GM19468 (cell line): ENCODE data around the gene GNA14.
"Not testable (repeated sequence)": the region's sequence is repeated elsewhere in the genome, so short reads cannot be mapped to it uniquely, and the experiment has no call there.

Source experiments
- ATAC-seq: cut with Tn5 transposase; IDR thresholded peaks from one replicate; pipeline ENCODE4 v1.9.1; 2021; ENCODE audit warnings: mild to moderate bottlenecking, moderate library complexity, moderate number of reproducible peaks; ENCODE audit not compliant: unreplicated experiment; ENCODE audit errors: extremely low read depth

Gene GNA14

GRCh38 chr9:77593528-77593927 is 54.6 kb downstream of the GNA14 start:
- ATAC-seq = no peak

- ATAC-seq = no peak
These were observed 55.6 kb downstream of the GNA14 start for GRCh38 chr9:77592476-77592875.

DNA sequence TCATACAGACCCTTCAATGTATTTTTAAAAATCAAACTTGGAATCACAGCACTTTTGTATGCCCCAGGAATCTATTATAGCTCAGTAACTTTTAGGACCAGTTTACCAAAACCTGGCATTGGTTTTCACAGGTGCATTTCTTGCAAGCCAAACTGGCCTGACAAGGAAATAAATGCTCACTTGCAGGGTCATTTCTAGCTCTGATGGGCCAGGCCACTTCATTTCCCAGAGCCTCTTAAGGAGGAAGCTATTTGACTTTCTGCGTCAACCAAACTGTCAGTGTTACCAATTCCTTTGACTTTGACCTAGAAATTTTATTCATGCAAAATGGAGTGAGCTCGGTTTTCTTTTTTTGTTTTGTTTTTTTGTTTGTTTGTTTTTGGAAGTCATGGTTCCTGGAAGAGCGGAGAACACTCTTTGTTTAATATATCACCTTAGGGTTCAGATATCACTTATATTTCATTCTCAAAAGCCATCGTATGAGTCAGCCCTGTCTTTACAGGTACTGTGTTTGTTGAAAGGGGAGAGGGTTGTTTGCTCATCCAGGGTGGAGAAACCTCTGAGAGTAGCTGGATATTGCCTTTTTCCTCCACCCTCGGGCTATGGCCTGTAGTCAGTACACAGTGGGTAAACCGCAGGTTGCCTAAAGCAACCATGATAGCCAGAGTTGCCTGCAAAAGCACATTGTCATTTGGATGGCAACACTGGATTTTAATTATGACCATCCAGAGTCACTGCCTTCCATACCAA is 58.9 kb downstream of the GNA14 start:
- ATAC-seq = no peak

DNA sequence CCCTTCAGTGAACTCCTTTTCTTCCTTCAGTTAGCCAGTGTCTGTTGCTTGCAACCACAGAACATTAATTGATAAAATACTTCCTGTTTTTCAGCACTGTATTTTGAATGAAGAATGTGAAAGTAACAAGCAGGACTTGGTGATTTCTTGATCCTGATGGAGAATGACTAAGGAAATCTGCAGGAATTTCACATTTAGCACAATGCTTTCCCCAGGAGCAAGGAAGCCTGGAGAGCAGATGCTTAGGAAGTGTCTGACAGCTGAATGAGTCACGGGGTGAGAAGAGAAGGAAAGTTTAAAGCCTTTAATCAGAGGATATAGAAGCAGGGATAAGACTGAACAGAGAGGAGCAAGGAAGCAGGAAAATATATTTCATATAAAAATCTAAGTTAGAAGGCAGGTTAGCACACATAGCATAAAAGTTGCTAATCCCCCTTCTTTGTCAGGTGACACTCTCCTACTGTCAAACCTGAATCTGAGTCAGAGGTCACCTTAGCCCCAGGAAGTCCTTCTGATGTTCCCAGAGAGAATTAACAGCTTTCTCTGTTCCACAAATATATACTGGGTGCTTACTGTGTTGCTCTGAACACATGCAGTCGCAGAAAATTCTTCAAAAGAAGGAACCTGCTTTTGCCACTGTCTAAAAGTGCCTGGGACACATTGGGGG is 59.7 kb downstream of the GNA14 start:
- ATAC-seq = no peak

DNA sequence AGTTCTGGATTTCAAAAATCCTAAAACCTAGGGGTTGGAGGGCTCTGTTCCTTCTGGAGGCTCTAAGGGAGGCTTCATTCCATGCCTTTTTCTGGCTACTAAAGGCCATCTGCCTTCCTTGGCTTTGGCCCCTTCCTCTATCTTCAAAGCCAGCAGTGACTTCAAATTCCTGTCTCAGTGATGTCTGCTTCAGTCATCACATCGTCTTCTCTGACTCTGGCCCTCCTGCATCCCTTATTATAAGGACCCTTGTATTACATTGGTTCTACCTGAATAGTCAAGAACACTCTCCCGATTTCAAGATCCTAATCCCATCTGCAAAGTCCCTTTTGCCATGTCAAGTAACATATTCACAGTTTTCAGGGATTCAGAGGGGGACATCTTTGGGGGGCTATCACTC is 60.3 kb downstream of the GNA14 start:
- ATAC-seq = no peak

DNA sequence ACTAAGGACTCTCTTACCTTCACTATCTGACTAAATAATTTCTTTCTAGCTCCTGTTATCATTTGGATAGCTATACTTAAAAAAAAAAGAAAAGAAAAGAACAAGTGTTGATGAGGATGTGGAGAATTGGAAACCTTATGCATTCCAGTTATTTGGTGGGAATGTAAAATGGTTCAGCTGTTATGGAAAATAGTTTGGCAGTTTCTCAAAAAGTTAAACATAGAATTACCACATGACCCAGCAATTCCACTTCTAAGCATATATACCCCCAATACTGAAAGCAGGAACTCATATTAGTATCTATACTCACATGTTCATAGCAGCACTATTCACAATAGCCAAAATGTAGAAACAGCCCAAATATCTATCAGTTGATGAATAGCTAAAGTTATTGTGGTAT is 61.1 kb downstream of the GNA14 start:
- no peak for ATAC-seq

- no peak for ATAC-seq
These were observed 61.5 kb downstream of the GNA14 start for GRCh38 chr9:77586591-77586990.

DNA sequence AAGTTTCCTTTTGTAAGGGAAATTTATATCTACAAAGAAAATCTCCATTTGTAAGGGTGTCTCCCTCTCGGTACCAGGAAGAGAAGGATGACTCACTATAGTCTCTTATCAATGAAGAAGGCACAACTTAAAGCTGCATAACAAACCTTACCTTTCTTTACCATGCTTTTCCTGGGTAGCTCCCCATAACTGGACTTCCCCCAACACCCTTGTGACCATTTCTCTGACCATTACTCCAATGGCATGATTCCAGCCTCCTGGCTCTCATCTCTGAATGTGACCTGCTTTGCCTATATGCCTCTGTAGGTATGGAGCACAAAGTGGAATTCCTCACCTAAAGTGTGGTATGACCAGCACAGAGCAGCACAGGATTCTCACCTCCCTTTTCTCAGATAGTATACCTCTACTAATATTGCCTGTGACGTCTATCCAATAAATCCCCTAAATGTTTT is 62.8 kb downstream of the GNA14 start:
- ATAC-seq = no peak

- ATAC-seq = not testable (repeated sequence)
These were observed 63.2 kb downstream of the GNA14 start for GRCh38 chr9:77584927-77585326.

GRCh38 chr9:77582961-77583576 is 65.1 kb downstream of the GNA14 start:
- ATAC-seq = no peak

DNA sequence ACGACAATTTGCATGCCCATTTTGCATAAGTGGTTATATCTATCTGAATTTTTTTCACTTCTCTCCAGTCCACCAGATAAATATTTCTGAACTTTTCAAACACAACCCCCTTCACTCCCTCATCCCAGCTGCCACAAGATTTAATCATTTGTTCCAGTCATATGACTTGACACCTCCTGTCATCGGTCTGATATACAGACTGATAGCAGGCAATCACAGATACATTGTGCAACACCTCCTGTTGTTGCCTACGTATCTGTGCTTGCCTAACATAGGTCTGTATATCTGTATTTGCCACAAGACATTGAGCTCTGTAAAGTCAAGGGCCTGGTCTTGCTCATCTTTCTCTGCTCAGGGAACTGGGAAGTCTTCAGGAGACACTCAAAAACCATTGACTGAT is 65.6 kb downstream of the GNA14 start:
- ATAC-seq = no peak

- ATAC-seq = no peak
These were observed 72.3 kb downstream of the GNA14 start for GRCh38 chr9:77575785-77576184.

DNA sequence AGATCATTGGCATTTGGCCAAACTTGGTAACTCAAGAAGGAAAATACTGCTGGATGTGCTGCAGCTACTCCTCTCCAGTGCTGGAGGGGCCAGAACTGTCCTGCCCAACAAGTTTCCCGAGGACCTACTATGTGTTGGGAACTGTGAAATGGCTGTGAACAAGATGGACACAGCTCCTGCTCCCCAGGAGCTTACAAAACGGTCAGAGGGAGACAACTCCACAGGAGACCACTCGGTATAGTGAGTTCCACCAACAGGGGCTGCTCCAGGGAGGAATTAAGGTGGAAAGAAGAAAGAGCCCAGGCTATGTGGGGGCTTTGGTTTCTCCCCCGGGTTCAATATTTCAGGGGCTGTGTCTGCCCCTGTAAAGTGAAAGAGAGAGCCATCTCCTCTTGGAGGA is 78.8 kb downstream of the GNA14 start:
- ATAC-seq = no peak

DNA sequence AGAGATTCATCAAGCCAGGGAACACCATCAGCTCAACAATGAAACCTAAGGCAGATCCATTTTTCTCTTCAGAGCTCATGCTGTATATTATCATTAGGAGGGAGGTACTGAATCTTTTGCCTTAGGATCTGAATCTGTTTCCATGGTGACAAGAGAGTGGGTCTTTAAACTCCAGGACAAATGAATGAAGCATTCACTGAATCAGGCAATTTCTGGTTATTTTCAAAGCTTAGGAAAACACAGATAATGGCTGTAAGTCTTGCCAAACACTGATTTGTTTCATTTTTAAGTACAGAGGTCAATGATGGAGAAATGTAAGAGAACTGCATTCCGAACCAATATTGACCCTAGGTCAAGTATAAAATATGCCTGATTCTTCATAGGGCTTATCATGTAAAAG is 84.9 kb downstream of the GNA14 start:
- no peak for ATAC-seq

DNA sequence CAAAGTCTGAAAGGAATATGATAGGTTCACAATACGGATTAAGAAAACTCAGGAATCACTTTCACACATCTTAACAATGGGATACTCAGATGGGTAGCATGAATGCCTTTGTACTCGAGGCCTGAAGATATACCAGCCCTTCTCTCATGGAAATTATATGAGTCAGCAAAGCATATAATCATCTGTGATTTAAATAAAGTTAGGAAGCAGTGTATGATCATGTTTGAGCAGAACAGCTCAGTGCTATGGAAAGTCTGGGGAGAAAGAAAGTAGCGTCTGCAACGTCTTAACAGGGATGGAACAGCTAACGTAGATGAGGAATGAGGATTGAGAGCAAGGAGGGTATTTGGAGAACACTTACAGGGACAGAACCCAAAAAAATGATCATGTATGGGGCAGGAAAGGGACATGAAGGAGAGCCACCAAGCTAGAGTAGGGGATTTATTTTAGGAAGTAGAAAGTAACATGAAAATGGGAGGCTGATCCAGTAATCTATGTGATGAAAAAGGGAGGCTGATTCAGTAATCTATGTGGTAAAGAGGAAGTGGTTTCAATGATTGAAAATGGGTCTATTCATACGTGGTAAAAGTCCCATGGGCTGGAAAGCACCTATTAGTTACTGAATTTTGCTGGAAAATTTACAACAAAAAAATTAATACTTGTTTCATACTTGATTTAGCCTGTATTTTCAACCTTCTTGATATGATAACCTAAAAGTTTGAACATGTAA is 85.9 kb downstream of the GNA14 start:
- ATAC-seq = no peak

- ATAC-seq = no peak
These were observed 86.6 kb downstream of the GNA14 start for GRCh38 chr9:77561331-77562018.

GRCh38 chr9:77556396-77556795 is 91.7 kb downstream of the GNA14 start:
- no peak for ATAC-seq

DNA sequence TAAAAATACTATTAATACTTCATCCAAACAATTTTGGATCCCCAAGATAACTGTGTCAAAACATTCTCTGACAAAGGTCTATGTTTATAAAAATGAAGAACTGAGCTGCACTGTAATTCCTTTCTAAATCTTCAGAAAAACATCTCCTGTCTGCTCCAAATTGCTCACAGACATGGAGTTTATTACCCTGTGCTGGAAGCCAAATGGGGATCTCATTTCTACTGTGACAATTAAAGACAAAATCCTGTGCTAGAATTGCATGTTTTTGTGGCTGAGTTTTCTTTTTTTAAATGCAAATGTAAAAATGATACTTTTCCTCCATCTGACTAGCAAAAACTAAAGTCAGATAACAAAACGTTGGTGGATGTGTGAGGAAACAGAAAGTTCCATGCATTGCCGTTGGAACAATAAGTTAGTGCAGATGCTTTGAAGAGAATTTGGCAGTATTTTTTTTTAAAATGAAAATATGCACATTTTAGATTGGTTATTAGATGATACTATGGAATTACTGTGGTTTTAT is 93.5 kb downstream of the GNA14 start:
- no peak for ATAC-seq

- no peak for ATAC-seq
These were observed 100.9 kb downstream of the GNA14 start for GRCh38 chr9:77547106-77547730.
